ENCODE results near the gene TEX26. TPM values are rescaled to one million over a fixed set of nuclear protein-coding genes. Genes with fewer than 3 reads are reported as not detected.

The TEX26 gene
- total RNA-seq, 2 donors from 2014 or later: not detected

- TF ChIP-seq CTCF (IDR thresholded peaks at IDR 0.05): no peak
- no peak overlapping the region for H3K9ac ChIP-seq (ENCODE audit: low read depth in 2 of 2, low read length in 2 of 2)
- H3K36me3 ChIP-seq: no peaks in the 10 kb centered on the region
- intact Hi-C loops (cut with DNase I): no loop called here
- H3K4me3 ChIP-seq: no peak overlapping the region
- H3K9me3 ChIP-seq: no peaks in the 10 kb centered on the region
- H3K27ac ChIP-seq: no peak overlapping the region
- H3K27me3 ChIP-seq: no peaks in the 10 kb centered on the region
- no peak for DNase-seq
- H3K4me1 ChIP-seq: no peaks in the 10 kb centered on the region
Observed at GRCh38 chr13:31012655-31013024, 80.2 kb downstream of the TEX26 start.

- H3K36me3 ChIP-seq: no peaks in the 10 kb centered on the region
- H3K4me3 ChIP-seq: no peak overlapping the region
- intact Hi-C loops (cut with DNase I): no loop called here
- TF ChIP-seq CTCF (IDR thresholded peaks at IDR 0.05): no peak
- DNase-seq: no peak
- H3K9me3 ChIP-seq: no peaks in the 10 kb centered on the region
- H3K27me3 ChIP-seq: no peaks in the 10 kb centered on the region
- H3K9ac ChIP-seq (ENCODE audit: low read depth in 2 of 2, low read length in 2 of 2): no peak overlapping the region
- no peak overlapping the region for H3K27ac ChIP-seq
- no peaks in the 10 kb centered on the region for H3K4me1 ChIP-seq
Observed at GRCh38 chr13:31014456-31014855, 82.0 kb downstream of the TEX26 start.

- no peaks in the 10 kb centered on the region for H3K36me3 ChIP-seq
- no peaks in the 10 kb centered on the region for H3K27me3 ChIP-seq
- H3K9ac ChIP-seq (ENCODE audit: low read depth in 2 of 2, low read length in 2 of 2): no peak overlapping the region
- no peak for DNase-seq
- TF ChIP-seq CTCF (IDR thresholded peaks at IDR 0.05): no peak
- H3K4me3 ChIP-seq: no peak overlapping the region
- no peaks in the 10 kb centered on the region for H3K4me1 ChIP-seq
- no peaks in the 10 kb centered on the region for H3K9me3 ChIP-seq
- intact Hi-C loops (cut with DNase I): no loop called here
- no peak overlapping the region for H3K27ac ChIP-seq
Observed at GRCh38 chr13:31015199-31015598, 82.7 kb downstream of the TEX26 start.

GRCh38 chr13:31016342-31017325, 84.2 kb downstream of the TEX26 start:
- no peak overlapping the region for H3K9ac ChIP-seq (ENCODE audit: low read depth in 2 of 2, low read length in 2 of 2)
- no peak overlapping the region for H3K27ac ChIP-seq
- no peak for TF ChIP-seq CTCF (IDR thresholded peaks at IDR 0.05)
- no peaks in the 10 kb centered on the region for H3K9me3 ChIP-seq
- intact Hi-C loops (cut with DNase I): no loop called here
- no peak for DNase-seq
- H3K36me3 ChIP-seq: no peaks in the 10 kb centered on the region
- H3K4me1 ChIP-seq: no peaks in the 10 kb centered on the region
- H3K4me3 ChIP-seq: no peak overlapping the region
- no peaks in the 10 kb centered on the region for H3K27me3 ChIP-seq

GRCh38 chr13:31018511-31018910, 86.1 kb downstream of the TEX26 start:
- Histone ChIP-seq H3K9me3 (no peaks in the 10 kb centered on the region), H3K4me3 (no peak overlapping the region), H3K27ac (no peak overlapping the region), H3K4me1 (no peaks in the 10 kb centered on the region), H3K9ac (ENCODE audit: low read depth in 2 of 2, low read length in 2 of 2) (no peak overlapping the region), H3K27me3 (no peaks in the 10 kb centered on the region), H3K36me3 (no peaks in the 10 kb centered on the region)
- TF ChIP-seq CTCF (IDR thresholded peaks at IDR 0.05): no peak
- intact Hi-C loops (cut with DNase I): no loop called here
- no peak for DNase-seq

Measured in colonic mucosa (tissue), 4 donors.